Hippocampal formation (tissue), 2 donors: ENCODE data around the gene SKI.
"Not testable (repeated sequence)": the region's sequence is repeated elsewhere in the genome, so short reads cannot be mapped to it uniquely, and the experiment has no call there.

ENCODE experiments used
- DNase-seq, 2 donors: peaks; one replicate each; lab custom pipeline; 2025; lab: John Stamatoyannopoulos, UW

The SKI gene

DNA sequence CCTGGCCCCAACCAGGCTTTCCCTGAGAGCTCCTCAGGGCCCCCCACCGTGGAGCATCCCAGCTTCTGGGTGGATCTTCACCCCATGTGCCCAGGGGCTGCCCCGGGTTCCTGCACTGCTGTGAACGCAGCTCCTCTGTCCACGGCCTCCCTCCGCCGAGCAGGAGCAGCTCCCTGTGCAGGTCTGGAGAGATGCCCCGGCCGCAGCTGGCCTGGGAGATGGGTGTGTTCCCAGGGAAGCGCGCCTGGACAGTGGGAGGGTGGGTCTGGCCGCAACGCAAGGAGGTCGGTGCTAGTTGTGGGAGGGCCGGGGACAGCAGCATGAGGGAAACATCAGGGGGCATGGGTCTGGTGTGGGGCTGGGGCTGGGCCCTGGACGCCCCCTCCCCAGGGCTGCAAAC lies 91.9 kb downstream of the SKI start:
- DNase-seq = no peak

GRCh38 chr1:2320760-2321667 lies 92.9 kb downstream of the SKI start:
- no peak for DNase-seq

DNA sequence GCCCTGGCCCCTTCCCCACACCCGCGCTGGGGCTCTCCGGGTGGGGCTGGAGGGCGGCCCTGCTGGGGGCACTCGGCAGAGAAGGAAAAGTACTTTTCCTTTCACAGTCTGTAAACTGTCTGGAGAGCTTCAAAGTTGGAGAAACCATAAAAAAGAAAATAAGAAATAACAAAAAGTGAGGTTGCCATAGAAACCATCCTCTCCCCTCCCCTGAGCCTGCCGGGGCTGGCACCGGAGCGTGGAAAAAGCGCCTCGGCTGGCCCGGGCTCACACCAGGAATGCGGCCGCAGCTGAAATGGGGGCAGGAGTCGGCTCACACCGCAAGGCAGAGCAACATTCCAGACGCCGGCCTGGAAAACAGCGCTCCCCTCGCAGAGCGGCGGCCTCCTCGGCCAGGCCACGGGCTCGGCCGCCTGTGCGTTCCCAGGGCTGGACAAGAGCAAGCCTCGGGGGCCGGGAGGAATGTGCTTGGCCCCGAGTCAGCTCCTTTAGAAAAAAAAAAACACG lies 94.0 kb downstream of the SKI start:
- peak in 1 of 2 donors; percentile 37 for DNase-seq

DNA sequence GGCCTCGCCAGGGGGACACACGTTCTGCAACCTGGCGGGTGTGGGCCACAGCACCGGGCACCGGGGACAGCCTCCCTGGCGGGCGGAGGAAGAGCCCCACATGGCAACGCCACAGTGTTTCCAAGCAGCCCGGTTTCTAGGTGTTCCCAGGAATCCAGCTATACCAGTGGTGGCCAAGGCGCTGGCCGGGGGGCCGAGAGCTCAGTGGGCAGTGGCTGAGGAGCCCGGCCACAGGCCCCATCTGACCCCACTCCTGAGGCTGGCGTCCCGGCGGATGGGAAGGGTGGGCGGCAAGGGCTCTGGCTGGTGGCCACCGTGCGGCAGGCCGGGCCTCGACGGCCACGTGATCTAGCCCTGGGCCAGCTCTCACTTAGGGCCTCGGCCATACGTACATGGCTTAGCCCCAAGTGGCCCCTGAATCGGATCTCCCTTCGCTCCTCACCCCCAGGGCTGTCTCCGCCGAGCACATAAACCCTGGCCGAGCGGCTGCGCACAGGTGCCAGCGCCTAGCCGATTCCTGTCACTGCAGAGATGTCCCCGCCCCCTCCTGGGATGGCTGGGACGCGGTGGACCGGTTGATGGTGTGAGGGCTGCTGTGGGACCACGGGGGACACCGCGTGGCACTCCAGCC lies 94.6 kb downstream of the SKI start:
- no peak for DNase-seq

DNA sequence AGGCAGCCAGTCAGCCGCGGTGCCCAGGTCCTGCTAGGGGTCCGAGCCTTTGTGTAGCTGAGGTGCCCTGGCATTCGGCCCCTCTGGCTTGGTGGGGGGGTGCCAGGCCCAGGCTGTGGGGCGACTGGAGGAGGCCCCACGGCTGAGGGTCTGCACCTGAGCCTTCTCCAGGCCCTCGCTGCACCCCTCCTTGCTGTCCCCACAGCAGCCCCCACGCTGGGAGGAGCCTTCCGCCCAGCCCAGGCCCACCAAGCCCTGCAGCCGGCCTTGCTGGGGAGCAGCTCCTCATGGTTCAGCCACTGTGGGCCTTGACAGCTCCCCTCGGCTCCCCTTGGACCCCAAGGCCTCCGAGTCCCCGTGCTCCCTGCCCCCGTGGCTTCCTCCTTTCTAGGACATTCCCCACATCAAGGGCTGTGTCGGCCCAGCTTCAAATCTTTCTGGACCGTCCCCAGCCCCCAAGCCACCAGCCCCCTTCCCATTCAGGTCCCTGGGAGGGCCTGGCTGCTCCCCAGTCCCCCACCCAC lies 95.4 kb downstream of the SKI start:
- DNase-seq = no peak

- no peak for DNase-seq
Measured at GRCh38 chr1:2324553-2325366, 96.6 kb downstream of the SKI start.

GRCh38 chr1:2326524-2326923 lies 98.4 kb downstream of the SKI start:
- DNase-seq = no peak

GRCh38 chr1:2327162-2327561 lies 99.0 kb downstream of the SKI start:
- DNase-seq = not testable (repeated sequence)

DNA sequence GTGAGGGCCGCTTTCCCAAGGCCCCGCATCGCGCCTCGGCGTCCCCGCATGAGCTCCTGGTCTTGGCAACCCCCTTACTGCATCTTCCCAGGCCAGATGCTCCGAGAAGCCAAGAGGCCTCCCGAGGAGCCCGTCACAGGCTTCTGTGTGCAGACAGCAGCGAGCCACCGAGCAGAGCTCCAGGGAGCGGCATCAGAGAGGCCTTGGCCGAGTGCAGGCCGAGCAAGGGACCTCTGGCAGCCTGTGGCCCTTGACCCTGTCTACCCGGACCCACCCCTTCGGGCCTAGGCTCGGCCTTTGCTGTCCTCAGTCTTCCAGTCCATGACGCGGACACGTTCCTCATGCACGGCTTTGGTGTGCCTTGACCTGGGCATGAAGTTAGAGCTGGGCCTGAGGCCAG lies 99.7 kb downstream of the SKI start:
- no peak for DNase-seq

- DNase-seq = no peak
Measured at GRCh38 chr1:2328676-2329455, 100.7 kb downstream of the SKI start.

DNA sequence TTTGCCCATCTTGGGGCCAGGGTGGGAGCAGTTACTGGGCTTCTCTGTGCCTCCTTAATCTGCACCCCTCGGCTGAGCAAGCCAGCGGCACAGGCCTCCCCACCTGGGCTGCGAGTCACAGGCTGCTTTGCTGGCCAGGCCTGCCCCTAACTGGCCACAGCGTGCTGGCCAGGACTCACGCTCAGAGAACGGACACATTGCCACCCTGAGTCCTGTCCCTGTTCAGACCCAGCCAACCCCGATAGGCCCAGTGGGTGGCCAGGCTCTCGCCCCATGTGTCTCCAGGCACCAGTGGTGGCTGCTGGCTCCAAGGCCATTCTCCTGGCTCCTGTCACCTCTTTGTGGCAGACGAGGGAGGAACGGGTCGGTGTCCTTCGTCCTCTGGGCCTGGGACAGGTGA lies 101.9 kb downstream of the SKI start:
- no peak for DNase-seq

GRCh38 chr1:2330519-2331199 lies 102.5 kb downstream of the SKI start:
- DNase-seq = no peak

GRCh38 chr1:2331200-2331544 lies 103.1 kb downstream of the SKI start:
- no peak for DNase-seq

DNA sequence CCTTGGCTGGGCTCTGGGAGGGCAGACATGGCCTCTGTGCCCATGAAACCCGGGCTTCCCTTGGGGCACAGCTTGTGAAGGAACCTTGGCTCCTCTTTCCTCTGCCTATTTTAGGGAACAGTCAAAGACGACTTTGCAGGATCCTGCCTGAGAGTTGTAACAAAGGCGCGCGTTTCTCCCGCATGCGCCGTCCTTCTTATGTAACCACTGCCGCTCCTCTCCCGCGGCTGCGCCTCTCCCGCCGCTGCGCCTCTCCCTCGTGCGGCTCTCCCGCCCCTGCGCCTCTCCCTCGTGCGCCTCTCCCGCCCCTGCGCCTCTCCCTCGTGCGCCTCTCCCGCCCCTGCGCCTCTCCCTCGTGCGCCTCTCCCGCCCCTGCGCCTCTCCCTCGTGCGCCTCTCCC lies 103.5 kb downstream of the SKI start:
- not testable (repeated sequence) for DNase-seq

DNA sequence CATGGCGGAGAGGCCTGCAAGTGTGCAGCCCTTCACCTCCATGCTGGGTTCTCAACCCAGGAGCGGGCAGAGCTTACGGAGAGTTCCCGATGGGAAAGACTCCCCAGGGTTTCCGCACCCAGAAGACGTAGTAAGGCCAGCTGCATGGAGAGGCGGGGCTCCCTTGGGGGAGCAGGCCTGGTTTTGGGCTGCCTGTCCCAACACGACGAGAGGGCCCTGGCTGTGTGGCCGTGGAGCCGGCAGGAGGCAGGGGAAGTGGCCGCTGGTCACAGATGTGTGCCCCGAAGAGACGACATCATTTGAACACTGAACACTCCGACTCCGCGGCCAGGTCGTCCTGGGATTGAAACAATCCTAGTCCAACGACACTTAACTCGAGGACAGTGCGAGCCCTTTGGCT lies 106.2 kb downstream of the SKI start:
- DNase-seq = no peak

- DNase-seq = no peak
Measured at GRCh38 chr1:2334883-2335534, 106.9 kb downstream of the SKI start.

- no peak for DNase-seq
Measured at GRCh38 chr1:2335721-2336455, 107.8 kb downstream of the SKI start.

DNA sequence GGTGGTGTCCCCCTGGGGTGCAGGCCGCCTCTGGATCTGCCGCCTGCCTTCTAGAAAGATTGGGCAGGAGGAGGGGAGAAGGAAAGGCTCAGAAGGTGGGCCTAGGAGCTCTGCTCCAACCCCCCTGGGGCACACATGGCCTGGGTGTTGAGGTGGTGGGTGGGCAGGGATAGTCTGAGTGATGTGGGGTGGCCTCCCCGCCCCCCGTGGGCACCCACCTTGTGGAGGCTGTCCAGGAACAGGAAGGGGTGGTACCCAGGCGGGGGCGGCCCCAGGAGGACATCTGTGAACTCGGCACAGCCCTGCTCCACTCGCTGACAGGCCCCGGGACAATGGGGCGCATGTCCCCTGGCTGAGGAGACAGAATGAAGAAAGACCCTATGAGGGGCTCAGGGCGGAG lies 108.4 kb downstream of the SKI start:
- no peak for DNase-seq

DNA sequence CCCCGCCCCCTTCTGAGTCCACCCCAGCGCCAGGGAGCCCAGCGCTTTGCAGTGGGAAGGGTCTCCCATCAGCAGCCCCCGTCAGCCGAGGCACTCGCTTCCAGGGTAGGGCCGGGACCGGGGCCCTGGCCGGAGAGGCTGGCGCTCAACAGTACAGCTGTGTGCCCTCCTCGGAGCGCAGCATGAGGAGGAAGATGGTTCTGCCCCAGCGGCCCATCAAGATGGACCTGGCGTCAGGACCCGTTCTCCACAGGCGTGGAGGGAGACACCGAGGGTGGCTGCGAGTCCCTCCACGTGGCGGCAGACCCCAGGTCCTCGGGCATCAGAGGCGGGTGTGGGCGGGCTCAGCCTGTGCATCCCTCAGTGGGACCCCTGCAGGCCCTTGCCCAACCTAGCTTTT lies 109.0 kb downstream of the SKI start:
- DNase-seq = no peak

- DNase-seq = no peak
Measured at GRCh38 chr1:2337501-2337900, 109.4 kb downstream of the SKI start.
